GM12801 (cell line): ENCODE measurements around the gene FAM229B.

Source experiments
- CTCF ChIP-seq: IDR thresholded peaks from one replicate; pipeline ENCODE4 v1.5.1; 2011; ENCODE audit warnings: control low read depth; ENCODE audit not compliant: insufficient read length; ENCODE audit errors: extremely low read depth

FAM229B gene

GRCh38 chr6:112087136-112087911, at the start of gene FAM229B, which contains the start of gene TUBE1:
Gene FAM229B, plus strand, starts transcription at chr6:112087591. Its CDS starts 11,693 bp downstream, at chr6:112099284.
Gene TUBE1, minus strand, starts transcription at chr6:112087482. Its CDS starts 48 bp downstream, at chr6:112087434.
- TF ChIP-seq CTCF: no peak

GRCh38 chr6:112037783-112038216, 49.6 kb upstream of the FAM229B start:
- no peak for TF ChIP-seq CTCF

- no peak for TF ChIP-seq CTCF
Observed at GRCh38 chr6:112038268-112038667, 49.1 kb upstream of the FAM229B start.

- TF ChIP-seq CTCF: no peak
Observed at GRCh38 chr6:112038756-112039430, 48.5 kb upstream of the FAM229B start.

- no peak for TF ChIP-seq CTCF
Observed at GRCh38 chr6:112039431-112039770, 48.0 kb upstream of the FAM229B start.

- TF ChIP-seq CTCF: no peak
Observed at GRCh38 chr6:112040956-112041355, 46.4 kb upstream of the FAM229B start.

- TF ChIP-seq CTCF: no peak
Observed at GRCh38 chr6:112041535-112041934, 45.9 kb upstream of the FAM229B start.
